LNCaP clone FGC (cell line): ENCODE results near the gene CR1.
"Not testable (repeated sequence)": the region's sequence is repeated elsewhere in the genome, so short reads cannot be mapped to it uniquely, and the experiment has no call there.

Experiments used
- DNase-seq: peaks from one replicate; pipeline ENCODE4 v3.0.0-alpha.2; 2011; ENCODE audit warnings: low read depth
- H3K4me3 ChIP-seq: 2 replicates; pipeline ENCODE4 v1.5.1; 2011; ENCODE audit warnings: mild to moderate bottlenecking, low read depth, low read length, control low read depth
- TF ChIP-seq, protein P1 (sequence below): IDR thresholded peaks from 2 replicates; pipeline ENCODE4 v1.5.1; 2012; ENCODE audit warnings: mild to moderate bottlenecking; ENCODE audit not compliant: control insufficient read depth, insufficient read depth; ENCODE audit errors: extremely low read depth

CR1 gene

GRCh38 chr1:207673399-207673798, 177.4 kb downstream of the CR1 start:
- TF ChIP-seq, protein P1, sequence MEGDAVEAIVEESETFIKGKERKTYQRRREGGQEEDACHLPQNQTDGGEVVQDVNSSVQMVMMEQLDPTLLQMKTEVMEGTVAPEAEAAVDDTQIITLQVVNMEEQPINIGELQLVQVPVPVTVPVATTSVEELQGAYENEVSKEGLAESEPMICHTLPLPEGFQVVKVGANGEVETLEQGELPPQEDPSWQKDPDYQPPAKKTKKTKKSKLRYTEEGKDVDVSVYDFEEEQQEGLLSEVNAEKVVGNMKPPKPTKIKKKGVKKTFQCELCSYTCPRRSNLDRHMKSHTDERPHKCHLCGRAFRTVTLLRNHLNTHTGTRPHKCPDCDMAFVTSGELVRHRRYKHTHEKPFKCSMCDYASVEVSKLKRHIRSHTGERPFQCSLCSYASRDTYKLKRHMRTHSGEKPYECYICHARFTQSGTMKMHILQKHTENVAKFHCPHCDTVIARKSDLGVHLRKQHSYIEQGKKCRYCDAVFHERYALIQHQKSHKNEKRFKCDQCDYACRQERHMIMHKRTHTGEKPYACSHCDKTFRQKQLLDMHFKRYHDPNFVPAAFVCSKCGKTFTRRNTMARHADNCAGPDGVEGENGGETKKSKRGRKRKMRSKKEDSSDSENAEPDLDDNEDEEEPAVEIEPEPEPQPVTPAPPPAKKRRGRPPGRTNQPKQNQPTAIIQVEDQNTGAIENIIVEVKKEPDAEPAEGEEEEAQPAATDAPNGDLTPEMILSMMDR = no peak
- DNase-seq = no peak
- H3K4me3 ChIP-seq = no peak overlapping the region

DNA sequence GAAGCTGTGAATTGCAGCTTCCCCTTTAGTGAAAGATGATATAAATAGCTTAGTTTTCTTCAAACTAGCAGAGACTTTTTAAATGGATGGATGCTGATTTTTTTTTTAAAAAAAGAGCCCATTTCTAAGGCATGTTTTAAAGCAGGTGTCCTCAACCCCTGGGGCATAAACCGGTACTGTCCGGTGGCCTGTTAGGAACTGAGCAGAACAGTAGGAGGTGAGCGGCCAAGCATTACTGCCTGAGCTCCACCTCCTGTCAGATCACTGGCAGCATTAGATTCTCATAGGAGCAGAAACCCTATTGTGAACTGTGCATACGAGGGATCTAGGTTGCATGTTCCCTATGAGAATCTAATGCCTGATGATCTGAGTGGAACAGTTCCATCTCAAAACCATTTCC, 180.2 kb downstream of the CR1 start:
- TF ChIP-seq, protein P1 = no peak
- H3K4me3 ChIP-seq = no peak overlapping the region
- no peak for DNase-seq

DNA sequence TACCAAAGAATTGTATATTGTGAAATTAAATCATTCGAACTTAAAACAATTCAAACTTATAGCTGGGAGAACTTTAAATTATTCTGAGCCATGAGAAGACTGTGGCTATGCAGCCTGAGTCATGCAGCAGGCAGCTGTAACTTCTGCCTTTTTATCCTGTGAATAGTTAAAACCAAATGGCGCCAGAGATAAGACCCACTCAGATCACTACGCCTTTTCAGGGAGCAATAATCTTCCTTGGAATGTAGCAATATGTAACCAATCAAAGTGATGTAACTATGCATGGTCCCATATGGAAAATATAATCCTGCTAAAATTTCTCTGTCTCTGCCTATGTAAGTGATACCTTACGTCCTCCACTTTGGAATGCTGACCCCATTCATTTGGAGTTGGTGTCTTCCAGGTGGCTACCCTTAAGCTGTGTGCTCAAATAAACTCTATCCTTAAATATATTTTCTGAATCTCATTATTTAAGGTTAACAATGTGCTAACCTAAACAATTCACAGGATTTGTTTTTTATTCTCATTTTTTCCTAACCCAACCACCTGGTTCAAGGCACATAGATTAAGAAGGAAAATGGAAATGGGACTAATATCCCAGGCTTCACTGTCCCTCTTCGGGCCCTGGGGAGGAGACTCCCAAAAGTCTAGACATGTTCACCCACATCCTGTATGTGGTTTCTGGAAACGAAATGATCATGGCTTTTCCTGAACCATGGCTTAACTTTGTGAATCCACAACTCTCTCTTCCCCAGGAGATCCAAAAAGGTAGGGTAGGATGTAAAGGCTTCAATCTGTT, 184.8 kb downstream of the CR1 start:
- not testable (repeated sequence) for DNase-seq, H3K4me3 ChIP-seq

- DNase-seq, H3K4me3 ChIP-seq: not testable (repeated sequence)
Observed at GRCh38 chr1:207682872-207683434, 187.0 kb downstream of the CR1 start.

DNA sequence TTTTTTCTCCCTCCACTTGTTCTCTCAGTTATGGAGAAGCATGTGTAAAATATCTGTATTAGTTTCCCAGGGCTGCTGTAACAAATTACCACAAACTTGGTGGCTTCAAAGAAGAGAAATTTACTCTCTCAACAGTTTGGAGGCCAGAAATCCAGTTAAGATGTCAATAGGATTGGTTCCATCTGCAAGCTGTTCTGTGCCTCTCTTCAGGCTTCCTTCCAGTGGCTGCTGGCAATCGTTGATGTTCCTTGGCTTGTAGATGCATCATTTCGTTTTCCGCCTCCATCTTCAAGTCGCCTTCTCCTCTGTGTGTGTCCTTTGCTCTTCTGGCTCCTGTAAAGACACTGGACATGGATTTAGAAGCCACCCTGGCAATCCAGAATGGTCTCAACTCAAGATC, 194.6 kb downstream of the CR1 start:
- not testable (repeated sequence) for DNase-seq, H3K4me3 ChIP-seq

GRCh38 chr1:207691010-207691409, 195.1 kb downstream of the CR1 start:
- no peak for DNase-seq
- no peak overlapping the region for H3K4me3 ChIP-seq
- TF ChIP-seq, protein P1 = no peak
